ACC112 (cell line): ENCODE data around the gene ATG16L1.

ENCODE experiments used
- H2AFZ ChIP-seq: fragments of 200-600 bp; sonication (generic); one replicate; pipeline ENCODE4 v1.6.0; 2017; ENCODE audit warnings: antibody characterized with exemption, low read length; ENCODE audit not compliant: unreplicated experiment
- H3K27ac ChIP-seq: fragments of 200-600 bp; sonication (generic); 2 replicates; pipeline ENCODE4 v1.5.1; 2014; ENCODE audit warnings: low read depth, mild to moderate bottlenecking, antibody characterized with exemption, low read length, moderate library complexity
- H3K27me3 ChIP-seq: fragments of 200-600 bp; sonication (generic); 2 replicates; pipeline ENCODE4 v1.6.1; 2014; ENCODE audit warnings: mild to moderate bottlenecking, antibody characterized with exemption, low read length, moderate library complexity, mixed read lengths; ENCODE audit not compliant: insufficient read depth
- H3K36me3 ChIP-seq: fragments of 200-600 bp; sonication (generic); 2 replicates; pipeline ENCODE4 v1.6.1; 2016; ENCODE audit warnings: mild to moderate bottlenecking, antibody characterized with exemption, low read length, moderate library complexity, mixed read lengths; ENCODE audit not compliant: insufficient read depth
- H3K4me1 ChIP-seq: fragments of 200-600 bp; sonication (generic); one replicate; pipeline ENCODE4 v1.6.1; 2016; ENCODE audit warnings: low read length, mixed read lengths; ENCODE audit not compliant: insufficient read depth, unreplicated experiment, control insufficient read depth
- H3K4me3 ChIP-seq: fragments of 200-600 bp; sonication (generic); 2 replicates; pipeline ENCODE4 v1.5.1; 2014; ENCODE audit warnings: mild to moderate bottlenecking, low read depth, low read length
- H3K79me2 ChIP-seq: fragments of 200-600 bp; sonication (generic); one replicate; pipeline ENCODE4 v1.6.0; 2016; ENCODE audit warnings: low read length; ENCODE audit not compliant: control insufficient read depth, unreplicated experiment, insufficient read depth

The ATG16L1 gene

DNA sequence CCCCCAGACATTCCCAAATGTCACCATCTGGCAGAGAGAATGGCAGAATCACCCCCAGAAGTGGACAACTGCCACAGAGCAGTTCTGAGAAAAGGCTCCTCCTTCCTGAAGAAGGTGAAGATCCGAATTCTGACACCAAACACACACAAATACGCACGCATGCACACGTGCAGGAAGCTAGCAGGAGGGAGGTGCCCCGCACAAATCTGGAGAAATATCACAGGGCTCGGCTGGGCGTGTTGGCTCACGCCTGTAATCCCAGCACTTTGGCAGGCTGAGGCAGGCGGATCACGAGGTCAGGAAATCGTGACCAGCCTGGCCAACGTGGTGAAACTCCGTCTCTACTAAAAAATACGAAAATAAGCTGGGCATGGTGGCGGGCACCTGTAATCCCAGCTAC is 38.5 kb upstream of the ATG16L1 start:
- Histone ChIP-seq H3K36me3 (no peaks in the 10 kb centered on the region), H3K79me2 (no peaks in the 10 kb centered on the region), H3K27ac (no peak overlapping the region), H2AFZ (no peak overlapping the region), H3K4me3 (no peak overlapping the region), H3K4me1 (peaks cover 26% of the 10 kb centered on the region), H3K27me3 (no peaks in the 10 kb centered on the region)

DNA sequence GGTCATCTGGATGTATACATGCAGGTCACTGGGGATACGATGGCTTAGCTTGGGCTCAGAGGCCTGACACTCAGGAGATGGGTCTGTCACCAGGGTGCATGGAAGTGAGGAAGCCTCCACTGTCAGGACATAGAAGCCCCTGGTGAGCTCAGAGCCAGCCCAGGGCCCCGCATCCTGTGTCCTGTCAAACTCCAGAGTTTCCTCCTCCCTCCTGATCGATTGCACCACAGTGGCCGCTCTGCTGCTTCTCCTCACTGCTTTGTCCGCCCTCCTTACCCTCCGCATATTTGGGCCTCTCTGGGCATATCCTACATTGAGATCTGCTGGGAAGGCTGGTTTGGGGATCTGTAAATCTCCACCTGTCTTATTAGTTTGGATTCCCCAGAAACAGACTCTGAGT is 37.5 kb upstream of the ATG16L1 start:
- no peak overlapping the region for H2AFZ ChIP-seq
- H3K36me3 ChIP-seq = no peaks in the 10 kb centered on the region
- no peaks in the 10 kb centered on the region; the same call in 1 of the 2 replicates for H3K27me3 ChIP-seq
- no peak overlapping the region for H3K4me3 ChIP-seq
- H3K4me1 ChIP-seq = peaks cover 16% of the 10 kb centered on the region
- no peak overlapping the region for H3K27ac ChIP-seq
- no peaks in the 10 kb centered on the region for H3K79me2 ChIP-seq

DNA sequence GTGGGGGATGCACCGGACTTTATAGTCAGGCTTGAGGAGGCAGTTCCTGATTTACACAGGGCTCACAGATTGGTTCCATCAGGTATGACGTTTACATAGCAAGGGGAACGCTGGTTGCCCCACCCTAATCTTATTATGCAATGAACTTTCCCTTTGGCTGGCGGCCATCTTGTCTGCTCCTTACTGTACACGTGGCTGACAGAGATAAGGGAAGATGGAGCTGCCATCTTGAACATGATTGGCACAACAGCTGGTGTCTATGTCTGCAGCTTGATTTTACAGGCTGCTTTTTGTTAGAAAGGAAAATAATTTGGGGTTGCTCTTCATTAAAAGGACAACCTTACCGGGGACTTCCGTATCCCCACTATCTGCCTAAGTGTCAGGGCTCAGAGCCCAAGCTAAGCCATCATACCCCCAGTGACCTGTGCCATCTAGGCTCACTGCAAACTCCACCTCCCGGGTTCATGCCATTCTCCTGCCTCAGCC is 33.5 kb upstream of the ATG16L1 start:
- Histone ChIP-seq H2AFZ (no peak overlapping the region), H3K36me3 (no peaks in the 10 kb centered on the region), H3K4me3 (no peak overlapping the region), H3K27ac (no peak overlapping the region), H3K4me1 (no peaks in the 10 kb centered on the region), H3K79me2 (no peaks in the 10 kb centered on the region), H3K27me3 (peaks cover 10% of the 10 kb centered on the region)

DNA sequence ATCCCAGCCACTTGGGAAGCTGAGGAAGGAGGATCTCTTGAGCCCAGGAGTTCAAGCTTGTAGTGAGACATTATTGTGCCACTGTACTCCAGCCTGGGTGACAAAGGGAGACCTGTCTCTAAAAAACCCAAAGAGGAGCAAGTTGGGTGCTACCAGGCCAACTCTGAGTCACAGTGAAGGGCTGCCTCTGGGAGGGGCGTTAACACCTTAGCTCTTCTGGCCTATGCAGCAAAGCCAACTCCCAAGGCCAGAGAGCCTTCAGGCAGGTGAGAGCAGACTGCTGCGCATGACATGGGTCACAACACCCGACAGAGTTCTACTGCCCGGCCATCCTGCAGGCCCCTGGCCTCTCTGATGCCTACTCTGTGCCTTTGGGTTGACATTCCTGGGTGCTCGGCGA is 32.6 kb upstream of the ATG16L1 start:
- Histone ChIP-seq H3K79me2 (no peaks in the 10 kb centered on the region), H3K36me3 (no peaks in the 10 kb centered on the region), H2AFZ (no peak overlapping the region), H3K27ac (no peak overlapping the region), H3K4me3 (no peak overlapping the region), H3K27me3 (peaks cover 10% of the 10 kb centered on the region), H3K4me1 (no peaks in the 10 kb centered on the region)

- H3K79me2 ChIP-seq = no peaks in the 10 kb centered on the region
- H3K4me1 ChIP-seq = no peaks in the 10 kb centered on the region
- no peak overlapping the region for H3K27ac ChIP-seq
- peaks cover 18% of the 10 kb centered on the region for H3K27me3 ChIP-seq
- no peak overlapping the region for H3K4me3 ChIP-seq
- H3K36me3 ChIP-seq = no peaks in the 10 kb centered on the region
- no peak overlapping the region for H2AFZ ChIP-seq
Measured at GRCh38 chr2:233219848-233220247, 31.6 kb upstream of the ATG16L1 start.

GRCh38 chr2:233221378-233222063 is 30.0 kb upstream of the ATG16L1 start:
- H3K4me3 ChIP-seq = no peak overlapping the region
- no peaks in the 10 kb centered on the region for H3K36me3 ChIP-seq
- no peaks in the 10 kb centered on the region for H3K79me2 ChIP-seq
- H3K27ac ChIP-seq = no peak overlapping the region
- peaks cover 31% of the 10 kb centered on the region for H3K27me3 ChIP-seq
- H3K4me1 ChIP-seq = no peaks in the 10 kb centered on the region
- H2AFZ ChIP-seq = no peak overlapping the region

DNA sequence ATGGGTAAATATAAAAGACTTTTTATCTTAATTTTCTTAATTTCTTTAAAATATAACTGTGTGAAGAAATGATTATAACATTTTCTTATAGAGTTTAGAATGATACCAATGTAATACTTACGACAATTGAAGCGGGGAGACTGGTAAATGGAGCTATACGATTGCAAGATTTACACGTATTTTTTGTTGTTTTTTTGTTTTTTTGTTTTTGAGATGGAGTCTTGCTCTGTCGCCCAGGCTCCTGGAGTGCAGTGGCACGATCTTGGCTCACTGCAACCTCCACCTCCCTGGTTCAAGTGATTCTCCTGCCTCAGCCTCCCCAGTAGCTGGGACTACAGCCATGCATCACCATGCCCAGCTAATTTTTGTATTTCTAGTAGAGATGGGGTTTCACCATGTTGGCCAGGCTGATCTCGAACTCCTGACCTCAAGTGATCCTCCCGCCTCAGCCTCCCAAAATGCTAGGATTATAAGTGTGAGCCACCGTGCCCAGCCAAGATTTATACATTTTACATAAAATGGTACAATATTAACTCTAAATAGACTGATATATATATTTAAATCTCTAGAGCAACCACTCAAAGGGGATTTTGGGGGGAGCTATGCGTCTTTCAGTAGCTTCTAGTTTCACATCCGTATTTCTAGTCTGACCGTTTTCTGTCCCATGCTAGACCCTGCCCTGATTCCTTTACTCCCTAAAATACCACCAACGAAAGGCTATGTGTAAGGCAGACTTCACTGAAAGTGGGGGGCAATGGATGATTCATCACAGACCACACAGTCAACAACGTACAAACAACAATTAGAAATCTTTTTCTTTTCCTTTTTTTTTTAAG is 28.2 kb upstream of the ATG16L1 start:
- Histone ChIP-seq H3K79me2 (no peaks in the 10 kb centered on the region), H3K27me3 (peaks cover 43% of the 10 kb centered on the region), H3K4me3 (no peak overlapping the region), H3K27ac (no peak overlapping the region), H3K36me3 (no peaks in the 10 kb centered on the region), H3K4me1 (no peaks in the 10 kb centered on the region), H2AFZ (no peak overlapping the region)

- Histone ChIP-seq H3K36me3 (no peaks in the 10 kb centered on the region), H3K27ac (no peak overlapping the region), H3K27me3 (peaks cover 47% of the 10 kb centered on the region), H3K4me3 (no peak overlapping the region), H3K4me1 (no peaks in the 10 kb centered on the region), H2AFZ (no peak overlapping the region), H3K79me2 (no peaks in the 10 kb centered on the region)
Measured at GRCh38 chr2:233225230-233226068, 26.0 kb upstream of the ATG16L1 start.

GRCh38 chr2:233226511-233227031 is 24.9 kb upstream of the ATG16L1 start:
- H3K36me3 ChIP-seq = no peaks in the 10 kb centered on the region
- H3K79me2 ChIP-seq = no peaks in the 10 kb centered on the region
- no peak overlapping the region for H3K27ac ChIP-seq
- no peak overlapping the region for H2AFZ ChIP-seq
- H3K27me3 ChIP-seq = peaks cover 43% of the 10 kb centered on the region
- no peak overlapping the region for H3K4me3 ChIP-seq
- H3K4me1 ChIP-seq = no peaks in the 10 kb centered on the region

DNA sequence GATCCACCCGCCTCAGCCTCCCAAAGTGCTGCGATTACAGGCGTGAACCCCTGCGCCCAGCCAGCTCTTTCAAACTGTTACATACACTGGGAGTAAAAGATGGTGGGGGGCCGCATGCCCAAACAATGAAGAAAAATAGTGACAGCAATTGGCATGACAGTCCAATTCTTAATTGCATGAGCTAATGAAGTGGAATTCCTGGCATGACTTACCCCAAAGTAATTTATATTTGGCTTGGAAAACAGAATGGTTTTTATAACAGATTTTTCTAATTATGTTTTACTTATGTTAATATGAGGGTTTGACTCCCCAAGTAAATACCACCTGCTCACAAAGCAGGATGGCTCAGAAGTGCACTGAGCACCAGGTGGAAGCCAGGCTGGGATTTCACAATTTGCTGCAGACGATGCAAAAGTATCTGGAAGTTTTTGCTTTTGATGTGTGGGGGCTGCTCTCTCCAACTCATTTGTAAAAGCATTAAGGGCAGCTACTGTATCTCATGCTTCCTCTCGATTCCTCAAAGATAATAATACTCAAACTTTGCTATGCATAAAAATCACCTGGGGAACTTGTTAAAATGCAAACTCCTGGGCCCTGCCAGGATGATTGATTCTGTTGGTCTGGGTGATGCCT is 24.0 kb upstream of the ATG16L1 start:
- no peaks in the 10 kb centered on the region for H3K4me1 ChIP-seq
- no peak overlapping the region for H3K4me3 ChIP-seq
- H3K27ac ChIP-seq = no peak overlapping the region
- H3K27me3 ChIP-seq = peaks cover 39% of the 10 kb centered on the region
- no peak overlapping the region for H2AFZ ChIP-seq
- H3K79me2 ChIP-seq = no peaks in the 10 kb centered on the region
- no peaks in the 10 kb centered on the region for H3K36me3 ChIP-seq
